OCI-LY1 (cell line): Measurements from ENCODE around the gene PLA2G12A.

Source experiments
- H2AFZ ChIP-seq: fragments of 200-600 bp; sonication (generic), shearing (Covaris generic); 2 replicates; pipeline ENCODE4 v1.6.0; 2014; ENCODE audit warnings: antibody characterized with exemption, mild to moderate bottlenecking, low read length
- H3F3A ChIP-seq: fragments of 200-600 bp; sonication (generic), shearing (Covaris generic); 2 replicates; pipeline ENCODE4 v1.6.0; 2014; ENCODE audit warnings: mild to moderate bottlenecking, antibody characterized with exemption, low read length, moderate library complexity; ENCODE audit not compliant: insufficient read depth
- H3K27ac ChIP-seq: fragments of 200-600 bp; sonication (generic); 2 replicates; pipeline ENCODE4 v1.5.1; 2014; ENCODE audit warnings: low read length, mixed run types, mild to moderate bottlenecking, low read depth; ENCODE audit not compliant: poor library complexity, severe bottlenecking
- H3K27me3 ChIP-seq: fragments of 200-600 bp; sonication (generic); 2 replicates; pipeline ENCODE4 v1.6.0; 2014; ENCODE audit warnings: antibody characterized with exemption, mild to moderate bottlenecking, low read length, moderate library complexity; ENCODE audit not compliant: insufficient read depth
- H3K36me3 ChIP-seq: fragments of 200-600 bp; sonication (generic); 2 replicates; pipeline ENCODE4 v1.6.1; 2014; ENCODE audit warnings: mild to moderate bottlenecking, antibody characterized with exemption, low read length, moderate library complexity, mixed read lengths; ENCODE audit not compliant: insufficient read depth
- H3K4me1 ChIP-seq: fragments of 200-600 bp; sonication (generic); 2 replicates; pipeline ENCODE4 v1.5.1; 2014; ENCODE audit warnings: mild to moderate bottlenecking, low read length, moderate library complexity; ENCODE audit not compliant: insufficient read depth, severe bottlenecking
- H3K4me2 ChIP-seq: fragments of 200-600 bp; sonication (generic), shearing (Covaris generic); 2 replicates; pipeline ENCODE4 v1.6.1; 2014; ENCODE audit warnings: low read length
- H3K4me3 ChIP-seq: fragments of 200-600 bp; sonication (generic); 2 replicates; pipeline ENCODE4 v1.5.1; 2014; ENCODE audit warnings: low read length, low read depth, mild to moderate bottlenecking, mixed read lengths; ENCODE audit not compliant: poor library complexity, severe bottlenecking
- H3K79me2 ChIP-seq: fragments of 200-600 bp; shearing (Covaris generic); 2 replicates; pipeline ENCODE4 v1.6.1; 2016; ENCODE audit warnings: mixed run types, low read length, mixed read lengths; ENCODE audit not compliant: insufficient read depth
- H3K9ac ChIP-seq: fragments of 200-600 bp; sonication (generic), shearing (Covaris generic); 2 replicates; pipeline ENCODE4 v1.6.1; 2014; ENCODE audit warnings: mild to moderate bottlenecking, low read length, mixed read lengths
- H3K9me2 ChIP-seq: fragments of 200-600 bp; sonication (generic), shearing (Covaris generic); 2 replicates; pipeline ENCODE4 v1.6.1; 2014; ENCODE audit warnings: low read depth, mild to moderate bottlenecking, low read length, mixed read lengths
- H3K9me3 ChIP-seq: fragments of 200-600 bp; shearing (Covaris generic); 2 replicates; pipeline ENCODE4 v1.6.1; 2014; ENCODE audit warnings: low read length, mixed read lengths
- H4K20me1 ChIP-seq: fragments of 200-600 bp; sonication (generic), shearing (Covaris generic); 2 replicates; pipeline ENCODE4 v1.6.0; 2016; ENCODE audit warnings: mild to moderate bottlenecking, low read length; ENCODE audit not compliant: insufficient read depth
- CTCF ChIP-seq: fragments of 200-600 bp; sonication (generic), shearing (Covaris generic); IDR thresholded peaks from 2 replicates; pipeline ENCODE4 v1.5.1; 2017; ENCODE audit warnings: mild to moderate bottlenecking, antibody characterized with exemption, low read length, moderate library complexity, mixed read lengths
- EZH2 ChIP-seq: fragments of 200-600 bp; sonication (generic), shearing (Covaris generic); IDR thresholded peaks from 2 replicates; pipeline ENCODE4 v1.8.0; 2017; ENCODE audit warnings: borderline replicate concordance, mixed run types, mild to moderate bottlenecking, antibody characterized with exemption, low read length, moderate library complexity, mixed read lengths

Gene PLA2G12A

GRCh38 chr4:109745830-109746229, 16.0 kb upstream of the PLA2G12A start:
- H3K4me3 ChIP-seq: no peak overlapping the region
- no peak overlapping the region for H2AFZ ChIP-seq
- H3K9me3 ChIP-seq: no peaks in the 10 kb centered on the region
- H3K36me3 ChIP-seq: no peaks in the 10 kb centered on the region
- H3K4me1 ChIP-seq: no peaks in the 10 kb centered on the region
- no peak for TF ChIP-seq CTCF
- no peak for TF ChIP-seq EZH2
- H3K27me3 ChIP-seq: no peaks in the 10 kb centered on the region
- no peaks in the 10 kb centered on the region for H3F3A ChIP-seq
- H3K79me2 ChIP-seq: no peaks in the 10 kb centered on the region
- H3K27ac ChIP-seq: no peak overlapping the region
- H3K4me2 ChIP-seq: no peak overlapping the region
- no peaks in the 10 kb centered on the region for H4K20me1 ChIP-seq
- H3K9ac ChIP-seq: no peak overlapping the region
- H3K9me2 ChIP-seq: no peaks in the 10 kb centered on the region

- Histone ChIP-seq H3K27ac (no peak overlapping the region), H3K4me2 (no peak overlapping the region), H3K9me2 (no peaks in the 10 kb centered on the region), H3F3A (no peaks in the 10 kb centered on the region), H3K9me3 (no peaks in the 10 kb centered on the region), H3K36me3 (no peaks in the 10 kb centered on the region), H3K9ac (no peak overlapping the region), H3K4me3 (no peak overlapping the region), H2AFZ (no peak overlapping the region), H3K27me3 (no peaks in the 10 kb centered on the region), H4K20me1 (no peaks in the 10 kb centered on the region), H3K79me2 (no peaks in the 10 kb centered on the region), H3K4me1 (no peaks in the 10 kb centered on the region)
- TF ChIP-seq CTCF: no peak
- no peak for TF ChIP-seq EZH2
Measured at GRCh38 chr4:109739547-109739946, 9.7 kb upstream of the PLA2G12A start.

- H3K79me2 ChIP-seq: no peaks in the 10 kb centered on the region
- H3F3A ChIP-seq: no peaks in the 10 kb centered on the region
- no peak overlapping the region for H2AFZ ChIP-seq
- H3K27ac ChIP-seq: no peak overlapping the region
- no peaks in the 10 kb centered on the region for H4K20me1 ChIP-seq
- no peak overlapping the region for H3K4me3 ChIP-seq
- H3K4me1 ChIP-seq: no peaks in the 10 kb centered on the region
- no peaks in the 10 kb centered on the region for H3K27me3 ChIP-seq
- no peak overlapping the region for H3K9ac ChIP-seq
- TF ChIP-seq EZH2: no peak
- no peak for TF ChIP-seq CTCF
- H3K36me3 ChIP-seq: no peaks in the 10 kb centered on the region
- no peaks in the 10 kb centered on the region for H3K9me2 ChIP-seq
- no peak overlapping the region for H3K4me2 ChIP-seq
- no peaks in the 10 kb centered on the region for H3K9me3 ChIP-seq
Measured at GRCh38 chr4:109738104-109738872, 8.4 kb upstream of the PLA2G12A start.
